Esophagus squamous epithelium (tissue), 4 donors: Measurements from ENCODE around the gene KMT2C.

Source experiments
- CTCF ChIP-seq, 6 experiments: fragments of 450-650 bp in 4 of 6; fragments of 200-600 bp in 2 of 6; sonication (generic) in 2 of 6; IDR thresholded peaks; one replicate each; pipeline ENCODE4 v1.5.1; 2016 to 2019; ENCODE audit warnings: antibody characterized with exemption in 6 of 6, mild to moderate bottlenecking in 4 of 6, moderate library complexity in 4 of 6
- POLR2A ChIP-seq, 4 donors: fragments of 450-650 bp; IDR thresholded peaks; one replicate each; pipeline ENCODE4 v1.6.1; 2017; ENCODE audit warnings: antibody characterized with exemption in 4 of 4, mild to moderate bottlenecking in 4 of 4, moderate library complexity in 3 of 4

GRCh38 chr7:152200395-152200794, 235.4 kb downstream of the KMT2C start:
- TF ChIP-seq CTCF (IDR thresholded peaks at IDR 0.05): no peak
- TF ChIP-seq POLR2A (IDR thresholded peaks at IDR 0.05): no peak
